PC-3 (cell line): ENCODE results near the gene KRT2. TPM values are rescaled to one million over a fixed set of nuclear protein-coding genes. Genes with fewer than 3 reads are reported as not detected.
"Not testable (repeated sequence)": the region's sequence is repeated elsewhere in the genome, so short reads cannot be mapped to it uniquely, and the experiment has no call there.

Source experiments
- ATAC-seq: fragments of 200-7000 bp; cut with Tn5 transposase; 2 replicates; pipeline ENCODE4 v1.9.1; 2020; ENCODE audit warnings: mild to moderate bottlenecking, moderate library complexity
- BruUV-seq: library from RNA; stranded (reverse); fragments of 400-500 nt; replicated peaks from 2 replicates; lab custom pipeline; 2021; lab: Mats Ljungman, UMichigan
- CTCF ChIA-PET: fragments of 300-600 bp; sonication (Branson Sonifier 250); formaldehyde crosslinking; loops from one replicate; lab custom pipeline; 2022; ENCODE audit warnings: antibody characterized with exemption; lab: Charles Lee
- POLR2A ChIA-PET: fragments of 300-600 bp; sonication (Branson Sonifier 250); formaldehyde crosslinking; loops from one replicate; lab custom pipeline; 2022; ENCODE audit warnings: antibody characterized with exemption; ENCODE audit not compliant: unreplicated experiment; lab: Charles Lee
- DNase-seq: peaks from one replicate; pipeline ENCODE4 v3.0.0-alpha.2; 2015
- H2AFZ ChIP-seq: fragments of 300-600 bp; sonication (generic); 2 replicates; pipeline ENCODE4 v1.6.0; 2016; ENCODE audit warnings: antibody characterized with exemption, low read length
- H3F3A ChIP-seq: fragments of 300-600 bp; sonication (generic); one replicate; pipeline ENCODE4 v1.6.0; 2017; ENCODE audit warnings: antibody characterized with exemption, low read length, control low read depth, mild to moderate bottlenecking; ENCODE audit not compliant: unreplicated experiment
- H3K27ac ChIP-seq: fragments of 300-600 bp; sonication (generic); 2 replicates; pipeline ENCODE4 v1.5.1; 2016; ENCODE audit warnings: mild to moderate bottlenecking, low read length
- H3K27me3 ChIP-seq: fragments of 300-600 bp; sonication (generic); 2 replicates; pipeline ENCODE4 v1.6.1; 2016; ENCODE audit warnings: low read length, mixed read lengths
- H3K36me3 ChIP-seq: fragments of 300-600 bp; sonication (generic); 2 replicates; pipeline ENCODE4 v1.6.1; 2016; ENCODE audit warnings: low read depth, mixed run types, low read length, mixed read lengths
- H3K4me1 ChIP-seq: fragments of 300-600 bp; sonication (generic); 2 replicates; pipeline ENCODE4 v1.5.1; 2016; ENCODE audit warnings: low read length; ENCODE audit not compliant: insufficient read depth
- H3K4me2 ChIP-seq: fragments of 300-600 bp; sonication (generic); 2 replicates; pipeline ENCODE4 v1.6.0; 2016; ENCODE audit warnings: low read length
- H3K4me3 ChIP-seq: fragments of 300-600 bp; sonication (generic); 2 replicates; pipeline ENCODE4 v1.5.1; 2016; ENCODE audit warnings: mild to moderate bottlenecking, low read length, mixed read lengths
- H3K79me2 ChIP-seq: fragments of 300-600 bp; sonication (generic); 2 replicates; pipeline ENCODE4 v1.6.1; 2017; ENCODE audit warnings: low read length, mixed read lengths
- H3K9ac ChIP-seq: fragments of 300-600 bp; sonication (generic); 2 replicates; pipeline ENCODE4 v1.6.0; 2016; ENCODE audit warnings: mild to moderate bottlenecking, low read length
- H3K9me2 ChIP-seq: fragments of 300-600 bp; sonication (generic); replicated peaks from 2 replicates; pipeline ENCODE4 v1.6.1; 2016; ENCODE audit warnings: mixed run types, low read length, mixed read lengths
- H3K9me3 ChIP-seq: fragments of 300-600 bp; sonication (generic); 2 replicates; pipeline ENCODE4 v1.6.1; 2016; ENCODE audit warnings: low read length, mixed read lengths
- H4K20me1 ChIP-seq: fragments of 300-600 bp; sonication (generic); 2 replicates; pipeline ENCODE4 v1.6.1; 2016; ENCODE audit warnings: low read length, mixed read lengths
- CTCF ChIP-seq: fragments of 300-600 bp; sonication (generic); conservative IDR thresholded peaks from 2 replicates; pipeline ENCODE4 v1.5.1; 2017; ENCODE audit warnings: antibody characterized with exemption, low read depth, mild to moderate bottlenecking, low read length
- EZH2 ChIP-seq: fragments of 300-600 bp; sonication (generic); IDR thresholded peaks from one replicate; pipeline ENCODE4 v1.6.1; 2017; ENCODE audit warnings: antibody characterized with exemption, mild to moderate bottlenecking, low read length; ENCODE audit not compliant: unreplicated experiment
- EZH2phosphoT487 ChIP-seq: fragments of 300-600 bp; sonication (generic); IDR thresholded peaks from 2 replicates; pipeline ENCODE4 v1.6.1; 2018; ENCODE audit warnings: mild to moderate bottlenecking, antibody characterized with exemption, low read length, borderline replicate concordance
- intact Hi-C: fragments of 100-400 bp; cut with micrococcal nuclease; formaldehyde crosslinking; loops from 2 replicates; pipeline ENCODE4 v1.9.0; 2023
- total RNA-seq: library from RNA; depleted of rRNA; stranded (reverse); fragments of >200 nt; gene quantifications from 2 replicates; pipeline ENCODE4 v1.2.3, GENCODE V29; 2014

KRT2 gene
- total RNA-seq, 1 experiment from 2014 or later = not detected

GRCh38 chr12:52670961-52671360, 18.9 kb upstream of the KRT2 start:
- DNase-seq = peak; percentile 38
- H2AFZ ChIP-seq = no peak overlapping the region
- ATAC-seq = no peak
- TF ChIP-seq EZH2 = no peak
- no peak for TF ChIP-seq CTCF
- TF ChIP-seq EZH2phosphoT487 = no peak
- H3K4me2 ChIP-seq = no peak overlapping the region
- H3K27ac ChIP-seq = no peak overlapping the region
- intact Hi-C loops = no loop called here
- H3F3A ChIP-seq = no peaks in the 10 kb centered on the region
- POLR2A ChIA-PET = no interaction called here
- no peaks in the 10 kb centered on the region for H3K36me3 ChIP-seq
- no peaks in the 10 kb centered on the region for H4K20me1 ChIP-seq
- H3K9me3 ChIP-seq = no peaks in the 10 kb centered on the region
- no TSS peak for BruUV-seq
- no peaks in the 10 kb centered on the region for H3K79me2 ChIP-seq
- H3K27me3 ChIP-seq = peaks cover 30% of the 10 kb centered on the region
- H3K9ac ChIP-seq = no peak overlapping the region
- H3K4me3 ChIP-seq = no peak overlapping the region
- no peaks in the 10 kb centered on the region for H3K4me1 ChIP-seq
- H3K9me2 ChIP-seq = no peaks in the 10 kb centered on the region
- CTCF ChIA-PET = no interaction called here

GRCh38 chr12:52670506-52670905, 18.5 kb upstream of the KRT2 start:
- CTCF ChIA-PET = no interaction called here
- Histone ChIP-seq H3K27me3 (peaks cover 30% of the 10 kb centered on the region), H3K27ac (no peak overlapping the region), H3K4me3 (no peak overlapping the region), H3K9me3 (no peaks in the 10 kb centered on the region), H4K20me1 (no peaks in the 10 kb centered on the region), H3F3A (no peaks in the 10 kb centered on the region), H2AFZ (no peak overlapping the region), H3K79me2 (no peaks in the 10 kb centered on the region), H3K9me2 (no peaks in the 10 kb centered on the region), H3K36me3 (no peaks in the 10 kb centered on the region), H3K4me2 (no peak overlapping the region), H3K9ac (no peak overlapping the region), H3K4me1 (no peaks in the 10 kb centered on the region)
- BruUV-seq = no TSS peak
- ATAC-seq (no peak), DNase-seq (no peak)
- no peak for TF ChIP-seq EZH2phosphoT487
- TF ChIP-seq CTCF = no peak
- TF ChIP-seq EZH2 = no peak
- intact Hi-C loops = no loop called here
- POLR2A ChIA-PET = no interaction called here

GRCh38 chr12:52669941-52670340, 17.9 kb upstream of the KRT2 start:
- H3K36me3 ChIP-seq, H4K20me1 ChIP-seq, H3K9me3 ChIP-seq, H3K4me1 ChIP-seq, H3K9ac ChIP-seq, H3K27ac ChIP-seq, H3K4me3 ChIP-seq, H3K79me2 ChIP-seq, POLR2A ChIA-PET, H2AFZ ChIP-seq, CTCF ChIA-PET, H3K9me2 ChIP-seq, BruUV-seq, DNase-seq, ATAC-seq, H3F3A ChIP-seq, intact Hi-C loops, H3K4me2 ChIP-seq: not testable (repeated sequence)
- peaks cover 32% of the 10 kb centered on the region for H3K27me3 ChIP-seq
